Keratinocyte (primary cell): ENCODE measurements around the gene ENDOG. TPM values are rescaled to one million over a fixed set of nuclear protein-coding genes. Genes with fewer than 3 reads are reported as not detected.
"Not testable (repeated sequence)": the region's sequence is repeated elsewhere in the genome, so short reads cannot be mapped to it uniquely, and the experiment has no call there.

ENCODE experiments used
- DNase-seq: peaks from one replicate; pipeline ENCODE4 v3.0.0-alpha.2; 2011; ENCODE audit warnings: low read depth, missing footprints, low spot score
- FAIRE-seq: peaks from 2 replicates; lab custom pipeline; 2011; peaks lifted over from hg19 to GRCh38; lab: Jason Lieb, UNC
- H2AFZ ChIP-seq: 2 replicates; pipeline ENCODE4 v1.6.0; 2012; ENCODE audit warnings: low read length, control low read depth, inconsistent platforms; ENCODE audit not compliant: control insufficient read depth
- H3K27ac ChIP-seq: 2 replicates; pipeline ENCODE4 v1.5.1; 2011; ENCODE audit warnings: low read length; ENCODE audit not compliant: control insufficient read depth, insufficient read depth
- H3K27me3 ChIP-seq: 3 replicates; pipeline ENCODE4 v1.6.0; 2011; ENCODE audit warnings: low read length; ENCODE audit not compliant: control insufficient read depth, insufficient read depth; ENCODE audit errors: extremely low read depth
- H3K36me3 ChIP-seq, 2 experiments: 2 replicates in 1 of 2; 3 replicates in 1 of 2; pipeline ENCODE4 v1.5.1; 2011; ENCODE audit warnings: low read length in 2 of 2, mild to moderate bottlenecking in 1 of 2; ENCODE audit not compliant: control insufficient read depth in 2 of 2, insufficient read depth in 2 of 2; ENCODE audit errors: extremely low read depth in 1 of 2
- H3K4me1 ChIP-seq: 3 replicates; pipeline ENCODE4 v1.5.1; 2011; ENCODE audit warnings: low read length; ENCODE audit not compliant: control insufficient read depth, insufficient read depth; ENCODE audit errors: extremely low read depth
- H3K4me2 ChIP-seq: 3 replicates; pipeline ENCODE4 v1.6.0; 2011; ENCODE audit warnings: low read depth, low read length; ENCODE audit not compliant: control insufficient read depth, insufficient read depth; ENCODE audit errors: extremely low read depth
- H3K4me3 ChIP-seq, 3 experiments: fragments of 200-600 bp in 1 of 3; sonication (generic) in 1 of 3; 2 replicates in 2 of 3; 3 replicates in 1 of 3; pipeline ENCODE4 v1.5.1; 2011 to 2016; ENCODE audit warnings: low read length in 3 of 3, mild to moderate bottlenecking in 3 of 3, control low read depth in 2 of 3, inconsistent platforms in 1 of 3, low read depth in 1 of 3, mixed read lengths in 1 of 3, mixed run types in 1 of 3, moderate library complexity in 1 of 3; ENCODE audit not compliant: control insufficient read depth in 2 of 3, insufficient read depth in 2 of 3; ENCODE audit errors: extremely low read depth in 1 of 3
- H3K79me2 ChIP-seq: 2 replicates; pipeline ENCODE4 v1.6.0; 2012; ENCODE audit warnings: low read length; ENCODE audit not compliant: control insufficient read depth, insufficient read depth
- H3K9ac ChIP-seq: 3 replicates; pipeline ENCODE4 v1.6.0; 2011; ENCODE audit warnings: low read length; ENCODE audit not compliant: control insufficient read depth, insufficient read depth; ENCODE audit errors: extremely low read depth
- H3K9me1 ChIP-seq: 3 replicates; pipeline ENCODE4 v1.6.0; 2011; ENCODE audit warnings: low read length; ENCODE audit not compliant: control insufficient read depth, insufficient read depth; ENCODE audit errors: extremely low read depth
- H3K9me3 ChIP-seq: 2 replicates; pipeline ENCODE4 v1.5.1; 2012; ENCODE audit warnings: low read depth, low read length; ENCODE audit not compliant: control insufficient read depth
- H4K20me1 ChIP-seq: 3 replicates; pipeline ENCODE4 v1.6.0; 2011; ENCODE audit warnings: low read length; ENCODE audit not compliant: control insufficient read depth, insufficient read depth; ENCODE audit errors: extremely low read depth
- EZH2 ChIP-seq: IDR thresholded peaks from one replicate; pipeline ENCODE4 v1.6.1; 2012; ENCODE audit warnings: inconsistent platforms, mild to moderate bottlenecking, low read length, moderate library complexity
- dilution Hi-C: fragments of 300-500 bp; cut with MboI; formaldehyde crosslinking; loops from one replicate; pipeline ENCODE4 v1.7.0; 2020; ENCODE audit warnings: low sequenced_read_pairs; ENCODE audit not compliant: extremely low pct_ligation_motif_present
- polyA plus RNA-seq, 5 experiments: library from polyadenylated mRNA; depleted of rRNA in 3 of 5; stranded (reverse) in 3 of 5; stranded (forward) in 1 of 5; unstranded in 1 of 5; fragments of >200 nt; gene quantifications; 1 replicate in 1 of 5; 2 replicates in 3 of 5; 3 replicates in 1 of 5; pipeline versions ENCODE4 v1.2.1 to v1.2.3, GENCODE V29; 2011 to 2012; ENCODE audit warnings: missing spikeins in 2 of 5, low read depth in 1 of 5, low replicate concordance in 1 of 5
- TF ChIP-seq, protein P1 (sequence below), 3 experiments: IDR thresholded peaks in 1 of 3; conservative IDR thresholded peaks in 1 of 3; optimal IDR thresholded peaks in 1 of 3; 2 replicates in 2 of 3; 3 replicates in 1 of 3; pipeline versions ENCODE3 to v1.5.1; 2011; ENCODE audit warnings: low read length in 3 of 3, mild to moderate bottlenecking in 3 of 3, moderate library complexity in 2 of 3, control low read depth in 1 of 3, inconsistent platforms in 1 of 3; ENCODE audit not compliant: insufficient read depth in 2 of 3; ENCODE audit errors: extremely low read depth in 1 of 3

The ENDOG gene
- polyA plus RNA-seq, 1 donor (not counting 4 experiments of a cell fraction or from before 2014, with no cell fraction given) = 10.2 TPM

- no peak overlapping the region for H2AFZ ChIP-seq
- H3K4me2 ChIP-seq = no peak overlapping the region
- H3K27me3 ChIP-seq = no peaks in the 10 kb centered on the region
- no peak for DNase-seq
- peaks cover 3% of the 10 kb centered on the region for H3K4me1 ChIP-seq
- H3K36me3 ChIP-seq = peaks cover 23 to 24% of the 10 kb centered on the region in 2 experiments
- no peak overlapping the region for H3K4me3 ChIP-seq
- no peaks in the 10 kb centered on the region for H3K9me3 ChIP-seq
- no peaks in the 10 kb centered on the region for H4K20me1 ChIP-seq
- no peak for FAIRE-seq
- H3K79me2 ChIP-seq = peaks cover under 1% of the 10 kb centered on the region
- H3K27ac ChIP-seq = no peak overlapping the region
- H3K9me1 ChIP-seq = no peaks in the 10 kb centered on the region
- H3K9ac ChIP-seq = no peak overlapping the region
- TF ChIP-seq EZH2 = no peak
- TF ChIP-seq, protein P1, sequence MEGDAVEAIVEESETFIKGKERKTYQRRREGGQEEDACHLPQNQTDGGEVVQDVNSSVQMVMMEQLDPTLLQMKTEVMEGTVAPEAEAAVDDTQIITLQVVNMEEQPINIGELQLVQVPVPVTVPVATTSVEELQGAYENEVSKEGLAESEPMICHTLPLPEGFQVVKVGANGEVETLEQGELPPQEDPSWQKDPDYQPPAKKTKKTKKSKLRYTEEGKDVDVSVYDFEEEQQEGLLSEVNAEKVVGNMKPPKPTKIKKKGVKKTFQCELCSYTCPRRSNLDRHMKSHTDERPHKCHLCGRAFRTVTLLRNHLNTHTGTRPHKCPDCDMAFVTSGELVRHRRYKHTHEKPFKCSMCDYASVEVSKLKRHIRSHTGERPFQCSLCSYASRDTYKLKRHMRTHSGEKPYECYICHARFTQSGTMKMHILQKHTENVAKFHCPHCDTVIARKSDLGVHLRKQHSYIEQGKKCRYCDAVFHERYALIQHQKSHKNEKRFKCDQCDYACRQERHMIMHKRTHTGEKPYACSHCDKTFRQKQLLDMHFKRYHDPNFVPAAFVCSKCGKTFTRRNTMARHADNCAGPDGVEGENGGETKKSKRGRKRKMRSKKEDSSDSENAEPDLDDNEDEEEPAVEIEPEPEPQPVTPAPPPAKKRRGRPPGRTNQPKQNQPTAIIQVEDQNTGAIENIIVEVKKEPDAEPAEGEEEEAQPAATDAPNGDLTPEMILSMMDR (optimal IDR thresholded peaks at IDR 0.05 in 1 of 3, IDR thresholded peaks at IDR 0.05 in 1 of 3, conservative IDR thresholded peaks at IDR 0.05 in 1 of 3; ENCODE audit: extremely low read depth in 1 of 3, insufficient read depth in 2 of 3, low read length in 3 of 3) = no peak
- dilution Hi-C loops = no loop called here
These were observed 25.2 kb upstream of the ENDOG start for GRCh38 chr9:128792978-128793686.

- H4K20me1 ChIP-seq, H3K79me2 ChIP-seq, FAIRE-seq, H3K9me3 ChIP-seq, DNase-seq, H3K4me3 ChIP-seq, H3K9ac ChIP-seq, H3K4me2 ChIP-seq, H3K9me1 ChIP-seq, H3K27me3 ChIP-seq, H2AFZ ChIP-seq, dilution Hi-C loops, H3K4me1 ChIP-seq, H3K27ac ChIP-seq: not testable (repeated sequence)
- peaks cover 27 to 35% of the 10 kb centered on the region in 2 experiments for H3K36me3 ChIP-seq
These were observed 23.3 kb upstream of the ENDOG start for GRCh38 chr9:128794961-128795360.

DNA sequence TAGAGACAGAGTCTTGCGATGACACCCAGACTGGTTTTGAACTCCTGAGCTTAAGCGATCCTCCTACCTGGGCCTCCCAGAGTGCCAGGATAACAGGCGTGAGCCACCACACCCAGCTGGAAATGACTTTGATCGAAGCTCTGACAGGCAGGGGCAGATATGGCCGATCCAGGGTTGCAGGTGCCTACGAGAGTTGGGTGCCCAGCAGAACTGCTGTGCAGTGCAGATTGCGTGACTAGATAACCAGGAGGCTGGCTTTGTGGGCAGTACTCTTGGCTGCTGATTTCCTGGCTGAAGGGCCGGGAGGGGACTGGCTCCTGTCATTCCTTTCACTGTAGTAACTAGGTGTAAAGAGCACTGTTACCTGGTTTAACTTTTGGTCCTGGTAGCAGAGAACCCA lies 19.4 kb upstream of the ENDOG start:
- Histone ChIP-seq H4K20me1 (no peaks in the 10 kb centered on the region), H3K9me3 (no peaks in the 10 kb centered on the region), H3K36me3 (peaks cover 25 to 26% of the 10 kb centered on the region in 2 experiments), H3K27me3 (no peaks in the 10 kb centered on the region), H3K79me2 (no peaks in the 10 kb centered on the region), H3K9ac (no peak overlapping the region), H3K27ac (no peak overlapping the region), H3K9me1 (no peaks in the 10 kb centered on the region), H2AFZ (no peak overlapping the region), H3K4me1 (no peaks in the 10 kb centered on the region), H3K4me2 (no peak overlapping the region), H3K4me3 (no peak overlapping the region)
- no peak for FAIRE-seq
- dilution Hi-C loops = no loop called here
- TF ChIP-seq EZH2 = no peak
- TF ChIP-seq, protein P1 (optimal IDR thresholded peaks at IDR 0.05 in 1 of 3, IDR thresholded peaks at IDR 0.05 in 1 of 3, conservative IDR thresholded peaks at IDR 0.05 in 1 of 3; ENCODE audit: extremely low read depth in 1 of 3, insufficient read depth in 2 of 3, low read length in 3 of 3) = no peak
- no peak for DNase-seq
